Stimulated activated CD8-positive, alpha-beta memory T cell treated with anti-CD3 and anti-CD28 coated beads, Interleukin-7, amount 100 ng/mL, for 4 hours (primary cell): ENCODE data around the gene ULK4.
"Not testable (repeated sequence)": the region's sequence is repeated elsewhere in the genome, so short reads cannot be mapped to it uniquely, and the experiment has no call there.

Experiments used
- DNase-seq, 2 donors: peaks; one replicate each; pipeline ENCODE4 v3.0.0-alpha.2; 2020; ENCODE audit warnings: low read depth in 2 of 2

Gene ULK4

DNA sequence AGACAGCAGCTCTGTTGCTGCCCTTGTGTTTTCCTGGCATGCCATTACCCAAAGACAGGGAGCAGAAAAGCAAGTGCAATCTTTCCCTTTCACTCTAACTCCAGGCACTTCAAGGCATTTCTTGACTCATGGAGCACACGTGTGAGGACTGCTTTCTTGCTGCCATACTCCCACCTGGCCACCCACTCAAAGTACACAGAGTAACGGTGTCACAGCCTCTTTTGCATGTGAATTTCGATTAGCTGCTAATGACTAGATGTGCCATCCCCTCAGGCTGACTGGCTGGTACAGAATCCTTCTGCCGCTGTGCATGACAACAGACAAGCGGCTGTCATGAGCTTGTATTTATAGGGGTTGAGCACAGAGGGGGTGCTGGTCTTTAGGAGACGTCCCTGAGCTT is 382.0 kb downstream of the ULK4 start:
- DNase-seq, result no peak

GRCh38 chr3:41578798-41579197 is 383.1 kb downstream of the ULK4 start:
- DNase-seq, result no peak

DNA sequence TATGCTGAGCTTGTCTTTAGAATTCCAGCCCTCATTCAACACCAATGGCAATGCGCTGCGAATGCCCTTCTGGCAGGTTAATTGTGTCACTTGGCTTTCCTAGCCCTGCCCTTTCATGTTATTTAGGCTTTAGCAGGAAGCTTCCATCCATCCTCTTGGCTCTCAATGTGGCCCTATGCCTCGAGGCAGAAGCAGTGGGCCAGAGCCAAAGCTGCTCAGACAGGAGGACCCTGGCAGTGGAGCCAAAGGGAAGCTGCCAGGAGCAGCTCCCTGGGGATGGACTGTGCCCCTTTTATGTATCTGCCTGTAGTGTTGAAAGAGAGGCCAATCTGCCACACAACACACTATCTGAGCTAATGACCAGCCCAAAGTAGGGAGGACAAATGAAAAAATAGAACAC is 386.2 kb downstream of the ULK4 start:
- no peak for DNase-seq

DNA sequence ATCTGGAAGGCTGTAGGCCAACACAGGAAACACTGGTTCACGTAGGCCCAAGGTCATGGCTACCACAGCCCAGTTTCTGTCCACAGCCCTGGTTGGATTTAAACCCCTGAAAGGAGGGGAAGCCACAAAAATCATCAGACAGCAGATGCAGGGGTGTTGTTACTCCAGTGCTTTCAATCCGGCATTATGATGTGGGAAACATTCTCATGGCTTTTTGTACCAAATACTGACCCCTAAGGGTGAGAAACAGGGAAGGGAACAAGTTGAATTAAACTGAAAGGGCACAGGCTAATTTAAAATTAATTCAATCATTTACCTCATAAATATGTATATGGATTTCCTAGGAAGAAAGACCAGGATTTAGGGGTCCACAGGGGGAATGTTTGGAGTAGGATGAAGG is 387.0 kb downstream of the ULK4 start:
- DNase-seq, result no peak

GRCh38 chr3:41573591-41573990 is 388.3 kb downstream of the ULK4 start:
- DNase-seq, result no peak

GRCh38 chr3:41572092-41572491 is 389.8 kb downstream of the ULK4 start:
- DNase-seq, result no peak

DNA sequence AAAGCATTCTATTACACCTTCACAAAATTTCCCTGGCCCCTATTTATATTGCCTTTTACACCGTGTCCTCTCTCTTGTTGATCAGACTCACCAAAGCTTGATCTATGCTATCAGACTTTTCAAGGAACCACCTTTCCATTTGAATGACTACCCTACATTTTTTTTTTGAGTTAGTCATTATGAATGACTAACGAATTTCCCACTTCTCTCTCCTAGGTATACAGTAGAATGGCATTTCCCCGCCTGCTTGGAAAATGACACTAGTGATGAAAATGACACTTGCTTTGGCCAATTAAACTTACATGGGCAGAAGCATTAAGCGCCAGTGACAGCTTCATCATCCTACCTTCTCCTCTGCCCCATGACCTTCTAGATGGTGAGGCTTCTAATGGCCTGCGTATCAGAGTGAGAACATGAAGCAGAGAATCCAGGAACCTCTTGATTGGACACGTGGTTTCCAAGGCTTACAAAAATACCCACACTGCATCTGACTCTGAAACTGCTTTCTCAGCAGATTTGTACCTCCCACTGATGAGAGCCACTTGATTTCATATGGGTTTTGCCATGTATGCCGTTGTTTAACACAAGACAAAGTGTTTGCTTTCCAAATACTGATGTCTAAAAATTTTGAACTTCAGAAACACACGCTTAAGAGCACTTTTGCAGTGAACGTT is 392.1 kb downstream of the ULK4 start:
- DNase-seq, result no peak

DNA sequence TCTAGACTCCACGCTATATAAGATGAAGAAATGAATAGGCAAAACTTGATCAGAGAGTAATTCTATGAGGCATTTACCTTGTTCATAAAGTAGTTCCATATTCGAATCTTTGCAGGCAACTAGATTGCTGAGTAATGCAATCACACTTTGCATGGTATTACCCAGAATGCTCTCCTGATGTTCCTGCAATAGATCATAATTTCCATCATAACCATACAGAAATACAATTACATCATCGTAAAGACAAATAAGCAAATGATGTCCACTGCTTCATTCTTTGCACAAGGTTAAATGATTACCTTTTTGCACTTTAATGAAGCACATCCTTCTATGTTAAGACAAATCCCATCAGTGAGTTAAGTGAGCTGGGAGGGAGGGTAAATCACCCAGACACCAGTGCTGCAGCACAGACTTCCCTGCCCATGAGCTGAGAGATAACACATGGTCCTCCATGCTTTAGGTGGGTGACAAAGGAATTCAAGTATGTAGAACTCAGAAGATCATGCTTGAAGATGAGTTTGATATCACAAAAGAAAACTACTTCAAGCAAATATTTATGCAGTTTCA is 395.9 kb downstream of the ULK4 start:
- no peak for DNase-seq

GRCh38 chr3:41565003-41565402 is 396.9 kb downstream of the ULK4 start:
- DNase-seq, result no peak

- DNase-seq, result not testable (repeated sequence)
Measured at GRCh38 chr3:41556245-41556644, 405.7 kb downstream of the ULK4 start.

DNA sequence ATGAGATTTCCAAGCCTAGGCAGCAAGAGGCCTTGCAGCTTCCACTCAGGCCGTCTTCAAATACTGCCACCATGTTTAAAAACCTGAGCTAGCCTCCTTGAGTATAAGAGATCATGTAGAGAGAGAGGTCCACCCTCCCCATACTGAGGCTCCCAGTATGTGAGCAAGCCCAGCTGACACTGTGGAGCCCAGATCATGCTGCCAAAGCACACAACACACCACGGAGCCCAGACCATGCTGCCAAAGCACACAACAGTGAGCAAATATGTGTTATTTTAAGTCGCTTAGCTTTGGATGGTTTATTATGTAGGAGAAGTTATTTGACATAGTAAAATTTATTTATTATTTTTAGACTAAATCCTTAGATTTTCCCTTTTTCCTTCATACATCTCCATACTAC is 428.9 kb downstream of the ULK4 start:
- DNase-seq, result no peak

- DNase-seq, result no peak
Measured at GRCh38 chr3:41526995-41527573, 434.8 kb downstream of the ULK4 start.

- no peak for DNase-seq
Measured at GRCh38 chr3:41525303-41526064, 436.4 kb downstream of the ULK4 start.

DNA sequence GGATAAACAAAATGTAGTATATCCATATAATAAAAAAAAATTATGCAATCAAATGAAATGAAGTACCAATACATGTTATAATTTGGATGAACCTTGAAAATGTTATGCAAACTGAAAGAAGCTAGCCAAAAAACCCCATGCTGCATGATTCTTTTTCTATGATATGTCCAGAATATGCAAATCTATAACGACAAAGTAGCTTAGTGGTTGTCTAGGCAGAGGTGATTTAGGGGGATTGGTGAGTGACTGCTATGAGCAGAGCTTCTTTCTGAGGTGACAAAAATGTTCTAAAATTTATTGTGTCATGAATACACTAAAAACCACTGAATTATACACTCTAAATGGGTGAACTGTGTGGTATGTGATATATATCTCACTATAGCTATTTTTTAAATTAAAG is 438.0 kb downstream of the ULK4 start:
- DNase-seq, result no peak

DNA sequence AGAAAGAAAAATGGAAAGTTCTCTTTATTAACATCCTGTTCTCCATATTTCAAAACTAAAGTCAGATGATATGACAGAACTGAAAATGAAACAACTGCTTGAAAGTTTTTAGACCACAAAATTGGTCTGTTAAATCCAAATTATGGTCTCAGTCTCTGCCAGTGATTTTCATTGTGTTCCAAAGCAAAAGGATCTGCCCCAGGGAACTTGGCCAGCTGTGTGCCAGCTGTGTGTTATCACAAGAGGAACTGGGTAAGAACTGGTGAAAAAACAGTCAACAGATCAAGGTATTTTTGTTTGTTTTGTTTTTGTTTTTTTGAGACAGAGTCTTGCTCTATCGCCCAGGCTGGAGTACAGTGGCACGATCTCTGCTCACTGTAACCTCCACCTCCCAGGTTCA is 439.3 kb downstream of the ULK4 start:
- no peak for DNase-seq

DNA sequence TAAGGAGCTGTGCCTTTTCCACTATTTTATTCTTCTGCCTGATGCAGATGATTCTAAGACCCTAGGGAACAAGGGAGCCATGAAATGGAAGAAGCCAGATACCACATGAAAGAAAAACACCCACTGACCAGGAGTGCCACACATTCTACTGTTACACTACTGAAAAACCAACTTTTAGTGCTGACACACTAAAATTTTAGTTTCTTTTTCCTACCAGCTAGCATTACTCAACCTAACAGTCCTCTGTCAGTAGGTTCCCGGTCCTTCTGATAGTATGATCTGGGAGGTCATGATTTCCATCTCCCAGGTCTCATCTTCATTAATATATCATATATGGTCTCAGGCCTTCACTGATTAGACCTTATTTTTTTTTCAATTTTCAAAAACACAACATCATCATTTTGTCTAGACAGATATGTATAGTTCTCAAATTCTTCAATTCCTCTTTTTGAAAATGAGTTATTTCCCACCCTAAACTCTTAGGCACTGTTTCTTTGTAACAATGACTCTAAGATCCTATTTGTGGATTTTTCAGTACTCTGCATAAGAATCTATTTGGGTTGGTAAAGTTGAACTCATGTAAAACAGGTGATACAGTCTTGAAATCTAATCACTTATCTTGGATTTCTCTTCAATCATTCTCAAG is 440.8 kb downstream of the ULK4 start:
- no peak for DNase-seq

GRCh38 chr3:41519746-41520145 is 442.2 kb downstream of the ULK4 start:
- no peak for DNase-seq

- DNase-seq, result no peak
Measured at GRCh38 chr3:41518626-41519025, 443.3 kb downstream of the ULK4 start.

DNA sequence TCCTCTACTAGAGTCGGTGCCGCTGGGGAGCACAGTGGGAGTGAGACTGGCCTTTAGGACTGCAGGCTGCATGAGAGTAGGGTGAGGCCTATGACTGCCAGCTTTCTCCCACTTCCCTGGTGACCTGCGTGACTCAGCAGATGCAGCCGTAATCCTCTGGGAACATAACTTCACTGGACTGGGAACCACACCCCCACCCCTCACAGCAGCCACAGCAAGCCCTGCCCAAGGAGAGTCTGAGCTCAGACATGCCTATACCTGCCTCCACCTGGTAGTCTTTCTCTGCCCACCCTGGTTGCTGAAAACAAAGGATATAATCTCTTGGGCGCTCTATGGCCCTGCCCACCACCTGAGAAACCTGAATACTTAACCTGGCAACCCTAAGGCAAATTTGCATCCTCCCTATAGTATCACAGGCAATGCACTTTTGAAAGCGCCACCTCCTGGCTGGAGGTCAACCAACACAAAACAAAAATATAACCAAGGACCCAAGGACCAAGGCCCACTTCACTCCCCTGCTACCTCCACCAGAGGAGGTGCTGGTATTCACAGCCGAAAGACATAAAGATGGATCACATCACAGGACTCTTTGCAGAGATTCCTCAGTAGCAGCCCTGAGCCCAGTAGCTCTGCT is 453.7 kb downstream of the ULK4 start:
- no peak for DNase-seq

- no peak for DNase-seq
Measured at GRCh38 chr3:41507336-41508062, 454.4 kb downstream of the ULK4 start.

DNA sequence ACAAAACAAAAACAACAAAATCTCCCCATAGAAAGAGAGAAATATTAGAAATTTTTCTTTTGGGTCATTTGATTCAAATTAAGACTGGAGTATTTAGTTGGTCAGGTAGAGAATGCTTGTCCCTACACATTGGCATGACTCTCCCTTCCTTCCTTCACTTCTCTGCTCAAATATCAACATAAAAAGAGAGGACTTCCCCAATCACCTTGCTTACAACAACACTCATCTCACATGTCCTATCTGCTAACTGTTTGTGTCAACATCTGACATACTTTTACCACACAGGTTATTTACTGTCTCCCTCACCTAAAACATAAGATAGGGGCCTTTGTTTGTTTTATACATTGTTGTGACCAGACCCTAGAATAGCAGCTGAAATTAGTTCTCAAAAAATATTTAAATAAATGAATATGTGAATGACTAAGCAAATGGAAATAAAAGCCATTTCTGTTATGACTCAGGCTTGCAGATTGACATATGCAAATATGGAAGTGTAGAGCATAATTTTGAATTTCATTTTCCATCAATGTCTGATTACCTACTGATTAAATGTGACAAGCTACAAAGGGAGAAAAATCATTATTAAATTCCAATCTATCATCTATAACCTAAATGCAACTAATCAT is 457.8 kb downstream of the ULK4 start:
- DNase-seq, result no peak
